WTC11 (cell line): ENCODE results near the gene NSUN4. TPM values are rescaled to one million over a fixed set of nuclear protein-coding genes. Genes with fewer than 3 reads are reported as not detected.

Experiments
- ATAC-seq: fragments of 200-7000 bp; cut with Tn5 transposase; 2 replicates; pipeline ENCODE4 v1.10.0; 2021; ENCODE audit warnings: mild to moderate bottlenecking, moderate library complexity
- CTCF ChIA-PET: fragments of 300-600 bp; sonication (Branson Sonifier 250); formaldehyde crosslinking; loops from one replicate; lab custom pipeline; 2021; ENCODE audit warnings: antibody characterized with exemption; lab: Charles Lee
- POLR2A ChIA-PET: fragments of 350-600 bp; sonication (Branson Sonifier 250); formaldehyde crosslinking; loops from one replicate; lab custom pipeline; 2021; ENCODE audit warnings: antibody characterized with exemption; lab: Charles Lee
- DNase-seq: peaks from one replicate; pipeline ENCODE4 v3.0.0; 2021; ENCODE audit warnings: low spot score
- H3K27ac Mint-ChIP-seq: 2 replicates; pipeline ENCODE4 v1.8.0; 2021; ENCODE audit warnings: mixed read lengths
- H3K27me3 Mint-ChIP-seq: 2 replicates; pipeline ENCODE4 v1.8.0; 2021; ENCODE audit warnings: low read depth, mild to moderate bottlenecking, moderate library complexity, mixed read lengths
- H3K36me3 Mint-ChIP-seq: 2 replicates; pipeline ENCODE4 v1.8.0; 2021; ENCODE audit warnings: mixed read lengths
- H3K4me1 Mint-ChIP-seq: 2 replicates; pipeline ENCODE4 v1.8.0; 2022; ENCODE audit warnings: mixed read lengths
- H3K4me3 Mint-ChIP-seq: 2 replicates; pipeline ENCODE4 v1.8.0; 2021; ENCODE audit warnings: mild to moderate bottlenecking, moderate library complexity, mixed read lengths
- H3K9me3 Mint-ChIP-seq: 2 replicates; pipeline ENCODE4 v1.8.0; 2021; ENCODE audit warnings: mixed read lengths
- AR ChIP-seq: fragments of 250-450 bp; sonication (Bioruptor Pico); IDR thresholded peaks from 2 replicates; pipeline ENCODE4 v1.9.0; 2021; ENCODE audit warnings: mild to moderate bottlenecking
- ATF2 ChIP-seq: sonication (generic); formaldehyde crosslinking; IDR thresholded peaks from 2 replicates; pipeline ENCODE4 v1.8.1; 2022; ENCODE audit warnings: low read depth, missing genetic modification reagents, borderline replicate concordance
- CBFB ChIP-seq: sonication (generic); formaldehyde crosslinking; IDR thresholded peaks from 2 replicates; pipeline ENCODE4 v1.8.1; 2022; ENCODE audit warnings: mild to moderate bottlenecking, low read depth, missing genetic modification reagents
- E2F4 ChIP-seq: sonication (generic); formaldehyde crosslinking; IDR thresholded peaks from 2 replicates; pipeline ENCODE4 v1.8.1; 2022; ENCODE audit warnings: low read depth, mild to moderate bottlenecking, moderate library complexity, missing genetic modification reagents, borderline replicate concordance
- ERG ChIP-seq: fragments of 250-450 bp; sonication (Bioruptor Pico); IDR thresholded peaks from 2 replicates; pipeline ENCODE4 v1.8.0; 2021; ENCODE audit warnings: mild to moderate bottlenecking
- FOXP4 ChIP-seq: sonication (generic); formaldehyde crosslinking; IDR thresholded peaks from 2 replicates; pipeline ENCODE4 v1.8.0; 2022; ENCODE audit warnings: mild to moderate bottlenecking, missing genetic modification reagents
- IRF1 ChIP-seq: sonication (generic); formaldehyde crosslinking; IDR thresholded peaks from 2 replicates; pipeline ENCODE4 v1.8.0; 2023; ENCODE audit warnings: missing genetic modification reagents
- NR3C1 ChIP-seq: sonication (generic); formaldehyde crosslinking; conservative IDR thresholded peaks from 2 replicates; pipeline ENCODE4 v1.8.1; 2023; ENCODE audit warnings: low read depth, mild to moderate bottlenecking, missing genetic modification reagents
- OVOL2 ChIP-seq: fragments of 250-450 bp; sonication (Bioruptor Pico); IDR thresholded peaks from 2 replicates; pipeline ENCODE4 v1.9.0; 2021; ENCODE audit warnings: mild to moderate bottlenecking, borderline replicate concordance
- PRRX2 ChIP-seq: fragments of 250-450 bp; sonication (Bioruptor Pico); IDR thresholded peaks from 2 replicates; pipeline ENCODE4 v1.8.0; 2021; ENCODE audit warnings: mild to moderate bottlenecking
- STAT6 ChIP-seq: sonication (generic); formaldehyde crosslinking; conservative IDR thresholded peaks from 2 replicates; pipeline ENCODE4 v1.8.1; 2023; ENCODE audit warnings: mild to moderate bottlenecking, low read depth, missing genetic modification reagents, moderate library complexity
- TCF7 ChIP-seq: sonication (generic); formaldehyde crosslinking; IDR thresholded peaks from 2 replicates; pipeline ENCODE4 v1.8.0; 2022; ENCODE audit warnings: mild to moderate bottlenecking, low read depth, missing genetic modification reagents, moderate library complexity
- TEAD1 ChIP-seq: sonication (generic); formaldehyde crosslinking; IDR thresholded peaks from 2 replicates; pipeline ENCODE4 v1.8.0; 2022; ENCODE audit warnings: mild to moderate bottlenecking, missing genetic modification reagents
- USF2 ChIP-seq: sonication (generic); formaldehyde crosslinking; IDR thresholded peaks from 2 replicates; pipeline ENCODE4 v1.8.1; 2023; ENCODE audit warnings: mild to moderate bottlenecking, missing genetic modification reagents, moderate library complexity
- ZBTB43 ChIP-seq: sonication (generic); formaldehyde crosslinking; IDR thresholded peaks from 2 replicates; pipeline ENCODE4 v1.8.1; 2023; ENCODE audit warnings: mild to moderate bottlenecking, missing genetic modification reagents
- ZMAT4 ChIP-seq: fragments of 250-450 bp; sonication (Bioruptor Pico); IDR thresholded peaks from 2 replicates; pipeline ENCODE4 v1.9.0; 2021; ENCODE audit warnings: mild to moderate bottlenecking
- ZNF121 ChIP-seq: sonication (generic); formaldehyde crosslinking; IDR thresholded peaks from 2 replicates; pipeline ENCODE4 v1.8.0; 2023; ENCODE audit warnings: missing genetic modification reagents
- ZNF281 ChIP-seq: sonication (generic); formaldehyde crosslinking; IDR thresholded peaks from 2 replicates; pipeline ENCODE4 v1.8.0; 2023; ENCODE audit warnings: mild to moderate bottlenecking, missing genetic modification reagents
- ZNF396 ChIP-seq: fragments of 250-450 bp; sonication (Bioruptor Pico); IDR thresholded peaks from 2 replicates; pipeline ENCODE4 v1.8.0; 2021; ENCODE audit warnings: mild to moderate bottlenecking, moderate library complexity, borderline replicate concordance
- total RNA-seq: library from RNA; stranded (reverse); gene quantifications from 3 replicates; pipeline ENCODE4 v1.2.3, GENCODE V29; 2021

Gene NSUN4
- total RNA-seq, 1 experiment from 2014 or later: 22.6 TPM

- DNase-seq: no peak
- POLR2A ChIA-PET: no interaction called here
- no peak for ATAC-seq
Observed at GRCh38 chr1:46343705-46344104, 3.1 kb downstream of the NSUN4 start.

More at GRCh38 chr1:46343705-46344104, 3.1 kb downstream of the NSUN4 start:
- Mint-ChIP-seq H3K27ac (no peak overlapping the region), H3K4me3 (no peak overlapping the region), H3K9me3 (no peaks in the 10 kb centered on the region), H3K27me3 (no peaks in the 10 kb centered on the region), H3K4me1 (peaks cover 17% of the 10 kb centered on the region), H3K36me3 (peaks cover 37% of the 10 kb centered on the region)
- CTCF ChIA-PET: no interaction called here
- TF ChIP-seq STAT6 (CRISPR knock-in tag): no peak
- no peak for TF ChIP-seq ERG (CRISPR knock-in tag)
- TF ChIP-seq OVOL2 (CRISPR knock-in tag): no peak
- no peak for TF ChIP-seq ZNF121
- no peak for TF ChIP-seq CBFB
- no peak for TF ChIP-seq ZBTB43 (CRISPR knock-in tag)
- no peak for TF ChIP-seq E2F4 (CRISPR knock-in tag)
- TF ChIP-seq TCF7 (CRISPR knock-in tag): no peak
- TF ChIP-seq ZNF281: no peak
- TF ChIP-seq USF2 (CRISPR knock-in tag): no peak
- no peak for TF ChIP-seq FOXP4 (CRISPR knock-in tag)
- TF ChIP-seq AR: no peak
- TF ChIP-seq TEAD1: no peak
- no peak for TF ChIP-seq PRRX2 (CRISPR knock-in tag)
- TF ChIP-seq ZMAT4 (CRISPR knock-in tag): no peak
- no peak for TF ChIP-seq ZNF396 (CRISPR knock-in tag)
- TF ChIP-seq ATF2 (CRISPR knock-in tag): no peak
- TF ChIP-seq IRF1 (CRISPR knock-in tag): no peak
- TF ChIP-seq NR3C1 (CRISPR knock-in tag): no peak
